ENCODE data around the gene CTNNA3. TPM values are rescaled to one million over a fixed set of nuclear protein-coding genes. Genes with fewer than 3 reads are reported as not detected.
"Not testable (repeated sequence)": the region's sequence is repeated elsewhere in the genome, so short reads cannot be mapped to it uniquely, and the experiment has no call there.

Gene CTNNA3
- total RNA-seq, 1 donor from 2014 or later, result under 0.01 TPM

DNA sequence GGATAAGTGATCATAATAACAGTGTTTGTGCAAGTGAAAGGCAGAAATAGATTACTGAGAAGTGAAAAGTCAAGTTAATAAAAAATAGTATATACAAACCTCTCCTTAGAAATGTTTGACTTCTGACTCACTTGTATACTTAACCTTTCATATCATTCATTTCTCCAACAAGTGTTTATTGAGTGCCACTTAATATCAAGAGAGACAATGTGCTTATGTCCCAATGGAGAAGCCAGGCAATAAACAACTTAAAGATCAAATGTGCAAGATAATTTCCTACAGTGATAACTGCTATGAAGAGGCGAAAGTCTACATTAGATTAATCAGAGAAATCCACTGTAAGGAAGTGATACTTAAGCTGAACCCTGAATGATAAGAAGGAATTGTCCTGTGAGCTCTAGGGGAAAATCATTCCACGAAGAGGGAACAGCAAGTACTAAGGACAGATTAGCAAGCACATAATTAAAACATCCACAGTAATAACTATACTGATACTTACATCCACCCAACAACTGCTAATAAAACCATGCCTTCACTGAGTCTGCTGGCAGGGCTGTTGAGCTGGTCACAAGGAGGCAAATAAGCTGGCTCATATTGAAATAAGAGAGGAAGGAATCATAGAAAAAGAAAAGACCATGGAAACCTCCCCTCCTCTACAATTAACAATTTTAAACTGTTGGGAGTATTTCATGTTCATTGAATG lies 203.5 kb downstream of the CTNNA3 start:
- DNase-seq, result no peak

DNA sequence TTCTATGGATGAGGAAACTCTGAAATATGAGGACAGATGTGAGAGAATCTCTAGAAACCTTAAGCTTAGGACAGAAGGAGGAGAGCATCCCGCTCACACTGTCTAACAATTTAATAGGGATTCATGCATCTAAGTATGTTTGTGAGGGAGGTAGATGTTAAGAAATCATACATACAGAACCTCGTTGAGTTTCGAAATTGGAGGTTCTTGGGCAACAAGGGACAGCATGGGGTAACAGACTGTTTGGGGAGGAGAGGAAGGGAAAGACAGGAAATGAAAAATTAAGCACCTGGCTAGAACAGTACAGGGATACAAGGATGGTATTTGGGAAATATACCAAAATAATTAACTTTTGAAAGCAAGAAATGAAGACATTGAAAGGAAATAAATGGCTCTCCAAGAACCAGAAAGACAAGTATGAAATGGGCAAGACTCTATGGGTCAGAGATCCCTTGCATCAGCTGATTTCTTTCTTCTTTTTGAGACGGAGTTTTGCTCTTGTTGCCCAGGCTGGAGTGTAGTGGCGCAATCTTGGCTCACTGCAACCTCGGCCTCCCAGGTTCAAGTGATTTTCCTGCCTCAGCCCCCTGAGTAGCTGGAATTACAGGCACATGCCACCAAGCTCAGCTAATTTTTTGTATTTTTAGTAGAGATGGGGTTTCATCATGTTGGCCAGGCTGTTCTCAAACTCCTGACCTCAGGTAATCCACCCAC lies 207.9 kb downstream of the CTNNA3 start:
- DNase-seq, result no peak

DNA sequence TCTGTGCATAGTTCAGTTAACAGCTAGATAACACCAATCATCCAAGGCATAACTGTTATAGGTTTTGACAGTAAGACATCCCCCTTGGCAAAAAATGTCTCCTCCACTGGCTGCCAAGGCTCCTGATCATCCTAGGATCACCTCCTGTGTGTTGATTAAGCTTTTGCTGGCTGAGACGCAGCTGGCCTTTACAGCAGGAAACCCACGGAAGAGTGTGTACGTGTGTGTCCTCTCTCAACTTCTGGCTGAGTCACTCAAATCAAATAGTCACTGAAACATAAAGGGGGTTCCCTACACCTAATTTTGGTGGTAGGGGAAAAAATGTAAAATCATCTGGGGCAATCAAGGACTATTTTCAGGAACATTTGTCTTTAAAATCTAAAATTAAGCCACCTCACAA lies 208.8 kb downstream of the CTNNA3 start:
- no peak for DNase-seq

DNA sequence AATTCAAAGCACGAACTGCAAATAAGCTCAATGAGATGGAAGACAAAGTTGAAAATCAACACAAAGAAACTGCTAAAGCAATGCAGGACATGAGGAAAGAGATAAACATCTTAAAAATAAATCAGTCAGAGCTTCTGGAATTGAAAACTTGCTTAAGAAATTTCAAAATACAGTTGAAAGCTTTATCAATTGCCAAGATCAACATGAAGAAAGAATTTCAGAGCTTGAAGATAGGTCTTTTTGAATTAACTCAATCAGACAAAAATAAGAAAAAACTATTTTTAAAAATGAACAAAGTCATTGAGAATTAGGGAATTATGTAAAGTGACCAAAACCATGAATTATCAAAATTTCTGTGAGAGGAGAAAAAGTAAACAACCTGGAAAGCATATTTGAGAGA lies 218.1 kb downstream of the CTNNA3 start:
- DNase-seq, result no peak

DNA sequence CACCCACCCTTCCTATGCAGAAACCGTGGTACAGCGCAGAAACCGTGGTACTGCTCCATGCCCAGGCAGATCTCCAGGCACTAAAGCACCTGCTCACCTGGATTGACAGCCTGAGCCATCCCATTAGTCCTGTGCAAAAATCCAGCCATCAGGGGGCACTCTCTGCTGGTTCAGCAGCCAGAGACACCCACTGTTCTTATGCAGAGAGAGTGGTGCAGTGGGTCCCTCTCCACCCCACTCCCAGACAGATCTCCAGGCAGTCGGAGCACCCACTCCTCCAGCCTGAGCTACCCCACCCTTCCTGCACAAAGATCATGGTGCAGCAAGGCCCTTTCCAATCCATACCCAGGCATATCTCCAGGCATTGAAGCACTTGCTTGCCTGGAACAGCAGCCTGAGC lies 219.8 kb downstream of the CTNNA3 start:
- DNase-seq, result no peak

DNA sequence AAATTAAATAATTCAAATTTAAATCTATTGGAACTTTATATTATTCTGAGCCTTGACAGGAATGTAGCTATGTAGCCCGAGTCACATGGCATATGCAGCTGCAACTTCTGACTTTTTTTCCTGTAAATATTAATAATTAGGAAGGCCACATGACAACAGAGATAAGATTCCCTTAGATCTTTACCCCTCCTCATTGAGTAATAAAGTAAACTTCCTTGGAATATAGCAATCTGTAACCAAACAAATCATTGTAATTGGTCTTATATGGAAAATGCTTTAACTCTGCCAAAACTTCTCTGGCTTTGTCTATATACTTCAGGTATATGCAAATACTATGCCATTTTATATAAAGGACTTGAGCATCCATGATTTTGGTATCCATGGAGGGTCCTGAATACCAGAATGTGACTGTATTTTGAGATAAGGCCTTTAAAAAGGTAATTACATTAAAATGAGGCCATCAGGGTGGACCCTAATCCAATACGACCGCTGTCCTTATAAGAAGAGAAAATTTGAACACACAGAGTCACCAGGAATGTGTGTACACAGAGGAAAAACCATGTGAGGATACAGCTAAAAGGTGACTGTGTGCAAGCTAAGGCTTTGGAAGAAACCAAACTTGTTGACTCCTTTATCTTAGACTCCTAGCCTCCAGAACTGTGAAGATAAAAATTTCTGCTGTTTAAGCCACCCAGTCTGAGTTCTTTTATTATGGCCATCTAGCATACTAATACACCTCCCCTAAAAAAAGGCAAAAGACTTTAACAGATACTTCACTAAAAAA lies 222.0 kb downstream of the CTNNA3 start:
- DNase-seq, result no peak

DNA sequence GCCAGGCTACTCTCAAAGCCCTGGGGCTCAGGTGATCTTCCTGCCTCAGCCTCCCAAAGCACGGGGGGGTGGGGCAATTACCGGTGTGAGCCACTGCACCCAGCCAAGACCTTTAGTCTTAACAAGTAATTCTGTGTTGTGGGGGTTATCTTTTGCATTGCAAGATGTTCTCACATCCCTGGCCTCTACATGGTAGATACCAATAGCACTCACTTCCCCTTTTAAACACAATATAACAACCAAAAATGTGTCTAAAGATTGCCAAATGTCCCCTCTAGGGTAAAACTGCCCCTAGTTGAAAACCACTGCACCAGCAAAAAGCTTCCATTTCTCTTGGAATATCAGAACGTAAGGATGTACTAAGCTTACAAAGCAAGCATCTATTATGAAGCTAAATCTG lies 225.0 kb downstream of the CTNNA3 start:
- DNase-seq, result no peak

DNA sequence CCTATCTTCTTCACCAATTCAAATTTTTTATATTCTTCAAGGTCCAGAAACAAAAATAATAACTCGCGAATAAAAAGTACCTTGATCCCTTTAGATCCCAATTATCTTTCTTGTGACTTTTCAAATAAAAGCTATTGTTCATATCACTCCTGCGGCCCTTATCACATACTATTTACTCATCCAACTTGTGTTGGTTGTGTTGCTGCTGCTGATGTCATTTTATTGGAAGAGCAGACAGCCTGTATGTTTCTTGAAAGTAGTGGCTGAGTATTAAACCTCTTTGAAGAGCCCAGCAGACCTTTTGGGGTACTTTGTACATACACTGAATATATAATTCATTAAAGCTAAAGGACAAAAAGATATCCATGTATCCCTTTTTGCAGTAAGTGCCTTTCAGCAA lies 231.7 kb downstream of the CTNNA3 start:
- DNase-seq, result no peak

DNA sequence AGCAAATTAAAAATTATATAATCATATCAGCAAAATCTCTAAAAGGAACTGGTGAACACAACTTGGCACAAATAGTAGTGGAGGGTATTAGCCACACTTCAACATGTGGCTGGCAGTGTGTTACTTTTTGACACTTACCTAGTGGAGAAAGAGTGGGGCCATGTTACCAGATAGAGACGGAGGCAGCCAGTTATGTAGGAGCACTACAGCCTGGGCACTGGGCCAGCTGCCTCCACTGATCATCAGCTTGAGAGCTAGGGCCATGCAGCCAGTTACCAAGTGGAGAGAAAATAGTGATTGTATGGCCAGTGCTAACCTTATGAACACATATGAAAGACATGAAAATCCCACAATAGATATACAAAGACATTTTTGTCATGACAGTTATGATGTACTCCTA lies 243.1 kb downstream of the CTNNA3 start:
- DNase-seq, result no peak

DNA sequence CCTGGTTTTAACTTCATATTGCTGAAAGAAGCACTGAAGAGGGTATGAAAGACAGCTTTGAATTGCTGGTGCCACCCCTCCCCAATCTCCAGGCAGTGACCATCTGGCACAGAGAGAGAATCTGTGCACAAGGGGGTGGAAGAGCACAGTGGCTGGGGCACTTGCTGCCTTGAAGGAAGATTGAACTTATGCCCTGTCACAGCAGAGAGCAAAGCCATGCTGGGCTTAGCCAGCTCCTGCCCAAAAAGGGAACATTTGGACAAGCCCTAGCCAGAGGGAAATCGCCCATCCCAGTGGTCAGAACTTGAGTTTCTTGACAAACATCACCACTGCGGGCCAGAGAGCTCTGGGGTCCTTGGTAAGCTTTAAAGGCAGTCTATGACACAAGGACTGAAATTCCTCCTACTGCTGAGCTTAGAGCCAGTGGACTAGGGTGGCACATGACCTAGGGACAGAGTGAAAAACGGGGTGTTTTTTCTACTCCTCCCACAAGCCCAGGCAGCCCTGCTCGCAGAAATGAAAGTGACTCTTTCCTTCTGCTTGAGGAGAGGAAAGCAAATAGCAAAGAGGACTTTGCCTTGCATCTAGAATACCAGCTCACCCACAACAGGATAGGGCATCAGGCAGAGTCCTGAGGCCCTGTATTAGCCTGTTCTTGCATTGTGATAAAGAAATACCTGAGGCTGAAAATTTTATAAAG lies 257.2 kb downstream of the CTNNA3 start:
- DNase-seq, result no peak

DNA sequence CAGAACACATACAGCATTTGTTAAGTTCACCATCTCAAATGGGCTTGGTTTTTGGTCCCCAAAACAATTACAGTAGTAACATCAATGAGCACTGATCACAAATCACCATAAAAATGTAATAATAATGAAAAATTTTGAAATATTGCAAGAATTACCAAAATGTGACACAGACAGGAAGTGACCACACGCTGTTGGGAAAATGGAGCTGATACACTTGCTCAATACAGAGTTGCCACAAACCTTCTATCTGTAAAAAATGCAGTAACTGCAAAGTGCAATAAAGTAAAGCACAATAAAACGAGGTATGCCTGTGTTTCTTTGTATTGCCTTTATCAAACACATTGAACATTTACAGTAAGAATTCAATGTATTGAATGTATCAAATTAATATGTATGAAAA lies 262.7 kb downstream of the CTNNA3 start:
- no peak for DNase-seq

DNA sequence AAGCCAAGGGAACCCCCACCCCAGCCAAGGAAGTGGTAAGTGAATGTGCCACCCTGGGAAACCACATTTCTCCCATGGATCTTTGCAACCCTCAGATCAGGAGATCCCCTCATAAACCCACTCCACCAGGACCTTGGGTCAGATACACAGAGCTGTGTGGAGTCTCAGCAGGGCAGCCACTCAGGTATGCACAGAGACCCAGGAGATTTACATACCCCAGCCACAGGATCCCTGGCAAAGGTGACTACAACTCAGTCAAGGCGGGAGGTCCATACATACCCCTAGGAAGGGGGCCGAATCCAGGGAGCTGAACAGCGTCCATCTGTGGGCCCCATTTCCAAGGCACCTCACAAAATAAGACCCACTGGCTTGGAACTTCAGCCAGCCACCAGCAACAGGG lies 293.4 kb downstream of the CTNNA3 start:
- DNase-seq, result no peak

DNA sequence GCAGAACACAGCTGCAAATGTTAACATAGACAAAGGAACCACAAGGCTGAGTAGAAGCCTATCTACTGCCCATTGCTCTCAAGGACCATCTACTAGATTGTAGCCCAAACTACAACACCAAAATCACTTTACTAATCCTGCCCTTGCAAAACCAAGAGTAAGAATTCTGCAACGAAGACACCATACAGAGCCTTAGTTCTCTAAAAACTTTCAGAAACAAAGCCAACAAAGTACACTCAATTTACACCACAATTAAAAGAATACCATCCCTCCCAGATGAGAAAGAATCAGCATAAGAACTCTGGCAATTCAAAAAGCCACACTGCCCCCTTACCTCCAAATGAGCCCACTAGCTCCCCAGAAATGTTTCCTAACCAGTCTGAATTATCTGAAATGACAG lies 294.3 kb downstream of the CTNNA3 start:
- DNase-seq, result no peak

DNA sequence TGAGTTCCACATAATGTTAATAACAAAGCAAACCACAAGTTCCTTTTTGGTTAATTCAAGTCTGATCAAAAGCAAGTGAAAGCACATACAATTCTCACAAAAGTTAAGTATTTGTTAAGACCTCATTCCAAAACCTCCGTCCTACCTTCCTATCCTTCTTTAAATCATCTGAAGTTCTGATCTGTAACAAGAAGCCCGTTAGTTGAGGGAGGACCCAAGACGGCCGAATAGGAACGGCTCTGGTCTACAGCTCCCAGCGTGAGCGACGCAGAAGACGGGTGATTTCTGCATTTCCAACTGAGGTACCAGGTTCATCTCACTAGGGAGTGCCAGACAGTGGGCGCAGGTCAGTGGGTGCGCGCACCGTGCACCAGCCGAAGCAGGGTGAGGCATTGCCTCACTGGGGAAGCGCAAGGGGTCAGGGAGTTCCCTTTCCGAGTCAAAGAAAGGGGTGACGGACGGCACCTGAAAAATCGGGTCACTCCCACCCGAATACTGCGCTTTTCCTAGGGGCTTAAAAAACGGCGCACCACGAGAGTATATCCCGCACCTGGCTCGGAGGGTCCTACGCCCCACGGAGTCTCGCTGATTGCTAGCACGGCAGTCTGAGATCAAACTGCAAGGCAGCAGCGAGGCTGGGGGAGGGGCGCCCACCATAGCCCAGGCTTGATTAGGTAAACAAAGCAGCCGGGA lies 309.0 kb downstream of the CTNNA3 start:
- not testable (repeated sequence) for DNase-seq

DNA sequence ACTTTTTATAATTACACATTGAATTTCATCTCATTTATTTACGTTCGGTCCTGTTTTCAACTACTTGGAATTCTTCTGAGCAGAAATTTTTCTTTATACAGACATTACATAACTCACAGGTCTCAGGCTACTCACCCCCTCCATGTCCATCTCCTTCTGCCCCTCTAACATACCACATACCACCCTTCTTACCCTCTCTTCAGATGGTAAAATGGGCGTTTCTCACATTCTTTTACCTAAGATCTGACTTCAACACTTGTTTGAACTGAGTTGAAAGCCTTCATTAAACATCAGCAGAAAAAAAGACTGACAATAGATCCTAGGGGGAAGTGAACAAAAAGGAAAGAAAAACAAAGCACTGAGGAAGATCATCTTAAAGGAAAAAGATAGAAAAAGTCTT lies 309.7 kb downstream of the CTNNA3 start:
- DNase-seq, result no peak

DNA sequence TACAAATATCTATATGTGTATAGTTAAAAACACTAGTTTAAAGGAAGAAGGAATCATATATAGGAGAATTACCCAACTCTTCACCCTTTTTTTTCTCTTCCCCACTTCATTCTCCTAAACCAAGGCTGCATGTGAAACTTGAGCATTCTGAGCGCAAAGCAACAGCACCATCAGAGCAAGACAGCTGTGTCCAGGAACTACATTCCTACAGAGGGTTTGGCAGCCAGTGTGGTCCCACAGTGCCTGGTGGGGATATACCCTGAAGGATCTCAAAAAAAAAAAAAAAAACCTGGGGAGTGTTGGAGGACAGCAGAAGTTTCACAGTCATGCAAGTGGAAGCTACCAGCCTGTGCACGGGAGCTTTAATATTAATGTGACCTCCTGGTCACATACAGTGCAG lies 310.4 kb downstream of the CTNNA3 start:
- no peak for DNase-seq

DNA sequence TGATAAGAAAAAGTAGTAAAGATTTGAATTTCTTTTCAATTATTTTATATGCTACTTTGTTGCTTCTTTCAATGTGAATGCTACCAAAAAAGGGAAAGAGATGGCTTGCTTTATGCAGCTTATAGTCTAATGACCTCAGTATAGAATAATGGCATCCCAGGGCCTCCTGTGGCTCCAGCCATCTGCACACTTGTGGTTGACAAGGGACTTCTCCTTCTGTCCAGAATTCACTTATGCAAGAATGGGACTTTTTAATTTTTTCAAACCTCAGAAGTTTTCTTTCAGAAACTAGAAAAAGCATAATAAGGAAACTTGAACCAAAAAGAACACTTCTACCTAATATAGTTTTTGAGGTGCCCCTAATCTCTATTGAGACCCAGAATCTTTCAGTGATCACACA lies 310.9 kb downstream of the CTNNA3 start:
- no peak for DNase-seq

DNA sequence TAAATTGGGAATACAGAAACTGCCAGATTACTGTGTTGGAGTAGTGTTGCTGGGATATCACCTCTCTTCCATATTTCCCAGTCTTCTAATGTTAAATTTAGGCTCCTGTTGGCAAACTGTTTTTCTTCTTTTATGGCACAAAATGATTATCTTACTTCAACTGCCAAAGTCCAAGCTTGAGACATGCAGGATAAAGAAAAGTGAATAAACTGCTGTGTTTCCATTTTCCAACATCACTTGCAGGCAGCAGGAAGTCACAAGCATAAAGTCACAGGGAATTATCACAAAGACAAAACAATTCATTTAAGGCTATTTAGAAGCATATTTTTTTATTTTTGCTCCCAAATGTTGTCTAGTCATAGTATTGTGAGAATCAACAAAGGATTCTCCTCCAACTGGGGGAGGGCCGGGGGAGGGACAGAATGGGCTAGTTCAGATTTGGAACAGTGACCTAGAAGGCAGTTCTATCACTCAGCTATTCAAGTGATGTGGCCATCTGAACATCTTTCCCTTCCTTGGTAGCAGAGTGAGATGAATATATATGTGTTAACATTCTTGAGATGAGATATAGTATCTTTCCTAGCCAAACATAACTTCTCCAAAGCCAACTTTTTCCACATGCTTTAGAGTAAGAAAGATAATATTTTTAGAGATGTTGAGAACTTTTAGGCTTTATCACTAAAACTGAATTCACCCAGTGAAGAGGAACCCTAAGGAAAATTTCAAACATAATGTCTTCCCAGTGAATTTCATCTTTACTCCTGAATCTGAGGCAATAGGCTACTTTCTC lies 364.7 kb downstream of the CTNNA3 start:
- DNase-seq, result no peak

DNA sequence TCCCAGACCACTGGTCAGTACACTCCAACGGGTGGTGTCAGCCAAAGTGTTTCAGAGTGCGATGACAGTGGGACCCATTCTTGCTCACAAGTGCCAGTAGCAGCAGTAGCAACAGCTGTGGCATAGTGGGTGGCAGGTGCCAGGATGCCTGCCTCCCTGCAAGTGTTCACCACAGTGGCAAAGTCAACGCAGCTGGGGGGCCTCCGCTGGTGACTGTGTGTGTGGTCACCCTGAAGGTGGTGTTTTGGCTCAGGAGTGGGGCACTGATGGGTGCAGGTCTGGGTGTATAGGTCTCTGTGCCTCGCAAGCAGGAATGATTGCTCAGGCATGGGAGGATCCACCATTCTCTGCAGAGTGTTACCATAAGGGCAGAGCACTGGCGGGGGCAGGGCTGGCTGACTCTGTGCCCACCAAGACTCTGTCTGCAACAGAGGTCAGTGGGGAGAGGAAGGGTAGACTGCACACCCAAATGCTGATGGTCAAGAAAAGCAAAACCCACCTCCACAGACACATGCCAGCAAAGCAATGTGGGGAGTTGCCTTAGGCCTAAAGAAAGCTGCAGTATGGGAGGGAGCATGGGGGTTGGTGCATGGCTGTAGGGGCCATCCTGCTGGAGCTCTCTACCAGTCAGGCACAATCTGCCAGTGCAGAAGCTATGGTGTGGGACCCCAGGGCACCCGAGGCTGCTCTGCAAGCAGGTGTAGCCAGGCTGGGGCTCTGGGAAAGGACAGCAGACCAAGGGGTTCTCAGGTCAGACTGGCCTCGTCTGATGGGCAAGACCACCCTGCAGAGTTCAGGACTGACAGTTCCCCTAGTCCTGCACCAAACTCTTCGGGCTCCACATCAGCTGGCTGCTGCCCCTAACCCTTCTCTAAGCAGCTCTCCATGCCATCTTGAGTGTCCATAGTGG lies 368.1 kb downstream of the CTNNA3 start:
- no peak for DNase-seq

DNA sequence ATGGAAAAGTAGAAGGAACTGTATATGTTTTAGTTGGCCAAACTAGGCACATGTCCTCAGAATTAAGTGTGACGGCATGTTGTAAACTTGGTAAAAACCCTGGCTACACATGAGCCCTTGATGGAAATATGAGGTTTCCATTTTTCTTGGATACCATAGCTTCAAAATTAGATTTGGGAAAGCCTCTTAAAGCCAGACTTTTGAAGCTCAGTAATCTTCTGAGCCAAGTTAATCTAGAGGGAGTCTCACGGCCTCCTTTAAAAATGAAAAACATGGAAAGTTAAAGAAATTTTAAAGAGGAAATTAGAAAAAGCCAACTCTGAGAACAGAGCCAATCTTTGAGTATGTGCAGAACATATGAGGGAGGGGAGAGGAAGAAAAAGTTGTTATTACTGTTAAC lies 376.0 kb downstream of the CTNNA3 start:
- DNase-seq, result no peak

DNA sequence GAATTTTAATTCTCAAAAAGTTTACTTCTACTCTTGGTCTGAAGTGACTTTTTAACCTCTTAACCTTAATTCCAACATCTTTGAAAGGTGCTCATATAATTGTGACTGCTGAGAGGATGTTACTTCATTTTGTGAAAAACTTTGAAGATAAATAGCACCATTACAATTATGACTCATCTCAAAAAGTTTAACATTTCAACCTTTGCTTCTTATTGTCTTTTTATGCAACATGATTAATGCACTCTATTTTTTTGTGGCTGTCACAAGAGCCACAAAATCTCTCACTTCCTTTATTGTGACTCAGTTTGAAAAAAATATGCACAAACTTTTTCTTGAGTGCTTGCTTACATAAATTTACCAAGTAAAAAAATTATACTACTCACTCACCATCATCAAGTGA lies 387.1 kb downstream of the CTNNA3 start:
- DNase-seq, result no peak

All from dermis blood vessel endothelial cell (primary cell).